GM23248 (cell line): ENCODE results near the gene ST8SIA4.

Experiments
- EZH2 ChIP-seq: fragments of 200-600 bp; sonication (generic); IDR thresholded peaks from 2 replicates; pipeline ENCODE4 v1.6.1; 2018; ENCODE audit warnings: antibody characterized with exemption, mild to moderate bottlenecking; ENCODE audit not compliant: insufficient read depth, poor library complexity, severe bottlenecking
- EZH2phosphoT487 ChIP-seq: fragments of 200-600 bp; sonication (generic); IDR thresholded peaks from 2 replicates; pipeline ENCODE4 v1.6.1; 2018; ENCODE audit warnings: antibody characterized with exemption, moderate library complexity, mild to moderate bottlenecking, low read depth; ENCODE audit not compliant: insufficient read depth

DNA sequence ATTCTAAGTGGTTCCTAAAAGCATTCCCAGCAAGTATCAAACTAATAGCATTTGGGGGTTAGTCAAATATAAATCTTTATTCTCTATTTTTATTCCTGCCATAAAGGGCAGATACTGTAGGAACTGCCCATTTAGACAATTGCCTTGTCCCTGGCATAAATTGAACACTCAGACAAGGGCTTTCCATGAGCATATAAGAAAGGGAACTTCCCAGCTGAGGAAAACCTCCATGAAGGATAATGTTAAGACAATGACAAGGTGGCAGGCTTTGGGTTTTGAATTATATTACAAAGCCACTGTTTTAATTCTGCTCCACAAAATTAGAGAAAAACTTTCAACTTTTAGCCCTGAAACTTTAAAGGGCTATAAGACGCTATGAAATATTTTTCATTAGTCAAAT is 81.3 kb downstream of the ST8SIA4 start:
- TF ChIP-seq EZH2 (no peak), EZH2phosphoT487 (no peak)
